Ishikawa (cell line): Measurements from ENCODE around the gene CASP2.

ENCODE experiments used
- CEBPB ChIP-seq: IDR thresholded peaks from 2 replicates; pipeline ENCODE4 v1.6.1; 2012
- CREB1 ChIP-seq: IDR thresholded peaks from 2 replicates; pipeline ENCODE4 v1.6.1; 2012; ENCODE audit warnings: low read depth
- EGR1 ChIP-seq: IDR thresholded peaks from 2 replicates; pipeline ENCODE4 v1.6.1; 2012
- EP300 ChIP-seq: IDR thresholded peaks from 2 replicates; pipeline ENCODE4 v1.6.1; 2012; ENCODE audit warnings: borderline replicate concordance
- FOXM1 ChIP-seq: IDR thresholded peaks from 2 replicates; pipeline ENCODE4 v1.6.1; 2012; ENCODE audit warnings: low read depth, borderline replicate concordance
- MAX ChIP-seq: IDR thresholded peaks from 2 replicates; pipeline ENCODE4 v1.6.1; 2012
- NFIC ChIP-seq: IDR thresholded peaks from 2 replicates; pipeline ENCODE4 v1.6.1; 2012
- RAD21 ChIP-seq: IDR thresholded peaks from 2 replicates; pipeline ENCODE4 v1.6.1; 2012; ENCODE audit warnings: low read depth
- REST ChIP-seq: IDR thresholded peaks from 2 replicates; pipeline ENCODE4 v1.6.1; 2012; ENCODE audit warnings: low read depth, mild to moderate bottlenecking
- TAF1 ChIP-seq: IDR thresholded peaks from 2 replicates; pipeline ENCODE4 v1.6.1; 2012; ENCODE audit warnings: low read depth, mild to moderate bottlenecking
- TCF12 ChIP-seq: IDR thresholded peaks from 2 replicates; pipeline ENCODE4 v1.6.1; 2012; ENCODE audit warnings: low read depth
- TEAD4 ChIP-seq: IDR thresholded peaks from 2 replicates; pipeline ENCODE4 v1.6.1; 2012
- USF1 ChIP-seq: IDR thresholded peaks from 2 replicates; pipeline ENCODE4 v1.6.1; 2012
- YY1 ChIP-seq: IDR thresholded peaks from 2 replicates; pipeline ENCODE4 v1.6.1; 2012; ENCODE audit warnings: low read depth
- ZBTB7A ChIP-seq: IDR thresholded peaks from 2 replicates; pipeline ENCODE4 v1.6.1; 2012; ENCODE audit warnings: low read depth

The CASP2 gene

GRCh38 chr7:143242306-143242705 is 45.8 kb upstream of the CASP2 start:
- TF ChIP-seq TCF12, result no peak
- TF ChIP-seq EGR1, result no peak
- TF ChIP-seq CREB1, result no peak
- no peak for TF ChIP-seq RAD21
- no peak for TF ChIP-seq ZBTB7A
- no peak for TF ChIP-seq MAX
- TF ChIP-seq TEAD4, result no peak
- no peak for TF ChIP-seq YY1
- no peak for TF ChIP-seq TAF1
- TF ChIP-seq CEBPB, result no peak
- no peak for TF ChIP-seq NFIC
- TF ChIP-seq FOXM1, result no peak
- TF ChIP-seq EP300, result no peak
- TF ChIP-seq USF1, result no peak
- no peak for TF ChIP-seq REST

- TF ChIP-seq TAF1 (no peak), USF1 (no peak), REST (no peak), EP300 (no peak), NFIC (no peak), ZBTB7A (no peak), MAX (no peak), TEAD4 (no peak), EGR1 (no peak)
Measured at GRCh38 chr7:143243111-143243510, 45.0 kb upstream of the CASP2 start.

GRCh38 chr7:143243614-143244013 is 44.5 kb upstream of the CASP2 start:
- TF ChIP-seq TAF1 (no peak), CEBPB (no peak), EP300 (no peak), MAX (no peak), USF1 (no peak), CREB1 (no peak), NFIC (no peak), REST (no peak)

- TF ChIP-seq NFIC (no peak), TCF12 (no peak), FOXM1 (no peak), MAX (no peak), USF1 (no peak), CEBPB (no peak), CREB1 (no peak), EGR1 (no peak), REST (no peak), TEAD4 (no peak), TAF1 (no peak), RAD21 (no peak), ZBTB7A (no peak), EP300 (no peak)
Measured at GRCh38 chr7:143244321-143244720, 43.8 kb upstream of the CASP2 start.
